WTC11 (cell line): Measurements from ENCODE around the gene ACTN1. TPM values are rescaled to one million over a fixed set of nuclear protein-coding genes. Genes with fewer than 3 reads are reported as not detected.

ENCODE experiments used
- ATAC-seq: fragments of 200-7000 bp; cut with Tn5 transposase; 2 replicates; pipeline ENCODE4 v1.10.0; 2021; ENCODE audit warnings: mild to moderate bottlenecking, moderate library complexity
- CTCF ChIA-PET: fragments of 300-600 bp; sonication (Branson Sonifier 250); formaldehyde crosslinking; loops from one replicate; lab custom pipeline; 2021; ENCODE audit warnings: antibody characterized with exemption; lab: Charles Lee
- POLR2A ChIA-PET: fragments of 350-600 bp; sonication (Branson Sonifier 250); formaldehyde crosslinking; loops from one replicate; lab custom pipeline; 2021; ENCODE audit warnings: antibody characterized with exemption; lab: Charles Lee
- DNase-seq: peaks from one replicate; pipeline ENCODE4 v3.0.0; 2021; ENCODE audit warnings: low spot score
- H3K27ac Mint-ChIP-seq: 2 replicates; pipeline ENCODE4 v1.8.0; 2021; ENCODE audit warnings: mixed read lengths
- H3K27me3 Mint-ChIP-seq: 2 replicates; pipeline ENCODE4 v1.8.0; 2021; ENCODE audit warnings: low read depth, mild to moderate bottlenecking, moderate library complexity, mixed read lengths
- H3K36me3 Mint-ChIP-seq: 2 replicates; pipeline ENCODE4 v1.8.0; 2021; ENCODE audit warnings: mixed read lengths
- H3K4me1 Mint-ChIP-seq: 2 replicates; pipeline ENCODE4 v1.8.0; 2022; ENCODE audit warnings: mixed read lengths
- H3K4me3 Mint-ChIP-seq: 2 replicates; pipeline ENCODE4 v1.8.0; 2021; ENCODE audit warnings: mild to moderate bottlenecking, moderate library complexity, mixed read lengths
- H3K9me3 Mint-ChIP-seq: 2 replicates; pipeline ENCODE4 v1.8.0; 2021; ENCODE audit warnings: mixed read lengths
- EMX1 ChIP-seq: fragments of 250-450 bp; sonication (Bioruptor Pico); IDR thresholded peaks from 2 replicates; pipeline ENCODE4 v1.8.0; 2021; ENCODE audit warnings: mild to moderate bottlenecking
- ETV6 ChIP-seq: sonication (generic); formaldehyde crosslinking; IDR thresholded peaks from 2 replicates; pipeline ENCODE4 v1.8.1; 2022; ENCODE audit warnings: mild to moderate bottlenecking, missing genetic modification reagents
- GRHL2 ChIP-seq: fragments of 250-450 bp; sonication (Bioruptor Pico); IDR thresholded peaks from 2 replicates; pipeline ENCODE4 v1.8.0; 2022; ENCODE audit warnings: mild to moderate bottlenecking, moderate library complexity; ENCODE audit not compliant: insufficient replicate concordance, severe bottlenecking
- NFE2L1 ChIP-seq: sonication (generic); formaldehyde crosslinking; IDR thresholded peaks from 2 replicates; pipeline ENCODE4 v1.8.1; 2023; ENCODE audit warnings: missing genetic modification reagents
- NR1H2 ChIP-seq: sonication (generic); formaldehyde crosslinking; IDR thresholded peaks from 2 replicates; pipeline ENCODE4 v1.9.0; 2021; ENCODE audit warnings: mild to moderate bottlenecking, moderate library complexity, missing genetic modification reagents
- OVOL2 ChIP-seq: fragments of 250-450 bp; sonication (Bioruptor Pico); IDR thresholded peaks from 2 replicates; pipeline ENCODE4 v1.9.0; 2021; ENCODE audit warnings: mild to moderate bottlenecking, borderline replicate concordance
- SP1 ChIP-seq: sonication (generic); formaldehyde crosslinking; conservative IDR thresholded peaks from 2 replicates; pipeline ENCODE4 v1.8.1; 2022; ENCODE audit warnings: missing genetic modification reagents
- total RNA-seq: library from RNA; stranded (reverse); gene quantifications from 3 replicates; pipeline ENCODE4 v1.2.3, GENCODE V29; 2021
- TF ChIP-seq, protein P1 (sequence below): sonication (generic); formaldehyde crosslinking; IDR thresholded peaks from 2 replicates; pipeline ENCODE4 v1.8.1; 2022; ENCODE audit warnings: low read depth, mild to moderate bottlenecking, moderate library complexity, missing genetic modification reagents, borderline replicate concordance
- TF ChIP-seq, protein P2 (sequence below): sonication (generic); formaldehyde crosslinking; IDR thresholded peaks from 2 replicates; pipeline ENCODE4 v1.8.1; 2023; ENCODE audit warnings: mild to moderate bottlenecking, missing genetic modification reagents
- TF ChIP-seq, protein P3 (sequence below): fragments of 250-450 bp; sonication (Bioruptor Pico); IDR thresholded peaks from 2 replicates; pipeline ENCODE4 v1.9.0; 2021; ENCODE audit warnings: moderate library complexity, mild to moderate bottlenecking, inconsistent platforms, borderline replicate concordance
- TF ChIP-seq, protein P4 (sequence below): sonication (generic); formaldehyde crosslinking; IDR thresholded peaks from 2 replicates; pipeline ENCODE4 v1.8.0; 2022; ENCODE audit warnings: mild to moderate bottlenecking, missing genetic modification reagents
- TF ChIP-seq, protein P5 (sequence below): fragments of 250-450 bp; sonication (Bioruptor Pico); IDR thresholded peaks from 2 replicates; pipeline ENCODE4 v1.9.0; 2021; ENCODE audit warnings: mild to moderate bottlenecking
- TF ChIP-seq, protein P6 (sequence below): fragments of 250-450 bp; sonication (Bioruptor Pico); IDR thresholded peaks from 2 replicates; pipeline ENCODE4 v2.1.2; 2022; ENCODE audit warnings: mild to moderate bottlenecking, moderate library complexity
- TF ChIP-seq, protein P7 (sequence below): sonication (generic); formaldehyde crosslinking; IDR thresholded peaks from 2 replicates; pipeline ENCODE4 v1.8.1; 2023; ENCODE audit warnings: mild to moderate bottlenecking, missing genetic modification reagents, moderate library complexity

The ACTN1 gene
- total RNA-seq, 1 experiment from 2014 or later: 196 TPM

GRCh38 chr14:68995731-68996130 lies 16.6 kb upstream of the ACTN1 start (continued):
- no peak for TF ChIP-seq OVOL2 (CRISPR knock-in tag)
- TF ChIP-seq, protein P1, sequence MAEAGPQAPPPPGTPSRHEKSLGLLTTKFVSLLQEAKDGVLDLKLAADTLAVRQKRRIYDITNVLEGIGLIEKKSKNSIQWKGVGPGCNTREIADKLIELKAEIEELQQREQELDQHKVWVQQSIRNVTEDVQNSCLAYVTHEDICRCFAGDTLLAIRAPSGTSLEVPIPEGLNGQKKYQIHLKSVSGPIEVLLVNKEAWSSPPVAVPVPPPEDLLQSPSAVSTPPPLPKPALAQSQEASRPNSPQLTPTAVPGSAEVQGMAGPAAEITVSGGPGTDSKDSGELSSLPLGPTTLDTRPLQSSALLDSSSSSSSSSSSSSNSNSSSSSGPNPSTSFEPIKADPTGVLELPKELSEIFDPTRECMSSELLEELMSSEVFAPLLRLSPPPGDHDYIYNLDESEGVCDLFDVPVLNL (CRISPR knock-in tag): no peak
- no peak for TF ChIP-seq EMX1 (CRISPR knock-in tag)
- TF ChIP-seq, protein P2, sequence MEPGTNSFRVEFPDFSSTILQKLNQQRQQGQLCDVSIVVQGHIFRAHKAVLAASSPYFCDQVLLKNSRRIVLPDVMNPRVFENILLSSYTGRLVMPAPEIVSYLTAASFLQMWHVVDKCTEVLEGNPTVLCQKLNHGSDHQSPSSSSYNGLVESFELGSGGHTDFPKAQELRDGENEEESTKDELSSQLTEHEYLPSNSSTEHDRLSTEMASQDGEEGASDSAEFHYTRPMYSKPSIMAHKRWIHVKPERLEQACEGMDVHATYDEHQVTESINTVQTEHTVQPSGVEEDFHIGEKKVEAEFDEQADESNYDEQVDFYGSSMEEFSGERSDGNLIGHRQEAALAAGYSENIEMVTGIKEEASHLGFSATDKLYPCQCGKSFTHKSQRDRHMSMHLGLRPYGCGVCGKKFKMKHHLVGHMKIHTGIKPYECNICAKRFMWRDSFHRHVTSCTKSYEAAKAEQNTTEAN (CRISPR knock-in tag): no peak
- no peak for TF ChIP-seq GRHL2 (CRISPR knock-in tag)
- TF ChIP-seq, all 79 proteins: peak for 0

GRCh38 chr14:68994056-68994455 lies 15.0 kb upstream of the ACTN1 start:
- POLR2A ChIA-PET: no interaction called here
- CTCF ChIA-PET: no interaction called here
- H3K36me3 Mint-ChIP-seq: no peaks in the 10 kb centered on the region
- H3K27ac Mint-ChIP-seq: no peak overlapping the region
- H3K4me1 Mint-ChIP-seq: peaks cover 20% of the 10 kb centered on the region
- DNase-seq (no peak), ATAC-seq (no peak)
- peaks cover 8% of the 10 kb centered on the region for H3K9me3 Mint-ChIP-seq
- H3K4me3 Mint-ChIP-seq: no peak overlapping the region
- TF ChIP-seq NR1H2 (no peak), NFE2L1 (CRISPR knock-in tag) (no peak)
- TF ChIP-seq, protein P3, sequence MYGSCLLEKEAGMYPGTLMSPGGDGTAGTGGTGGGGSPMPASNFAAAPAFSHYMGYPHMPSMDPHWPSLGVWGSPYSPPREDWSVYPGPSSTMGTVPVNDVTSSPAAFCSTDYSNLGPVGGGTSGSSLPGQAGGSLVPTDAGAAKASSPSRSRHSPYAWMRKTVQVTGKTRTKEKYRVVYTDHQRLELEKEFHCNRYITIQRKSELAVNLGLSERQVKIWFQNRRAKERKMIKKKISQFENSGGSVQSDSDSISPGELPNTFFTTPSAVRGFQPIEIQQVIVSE (CRISPR knock-in tag): no peak
- TF ChIP-seq, protein P4, sequence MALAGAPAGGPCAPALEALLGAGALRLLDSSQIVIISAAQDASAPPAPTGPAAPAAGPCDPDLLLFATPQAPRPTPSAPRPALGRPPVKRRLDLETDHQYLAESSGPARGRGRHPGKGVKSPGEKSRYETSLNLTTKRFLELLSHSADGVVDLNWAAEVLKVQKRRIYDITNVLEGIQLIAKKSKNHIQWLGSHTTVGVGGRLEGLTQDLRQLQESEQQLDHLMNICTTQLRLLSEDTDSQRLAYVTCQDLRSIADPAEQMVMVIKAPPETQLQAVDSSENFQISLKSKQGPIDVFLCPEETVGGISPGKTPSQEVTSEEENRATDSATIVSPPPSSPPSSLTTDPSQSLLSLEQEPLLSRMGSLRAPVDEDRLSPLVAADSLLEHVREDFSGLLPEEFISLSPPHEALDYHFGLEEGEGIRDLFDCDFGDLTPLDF (CRISPR knock-in tag): no peak
- H3K27me3 Mint-ChIP-seq: peaks cover 4% of the 10 kb centered on the region

GRCh38 chr14:68987653-68988036 lies 8.5 kb upstream of the ACTN1 start:
- no peaks in the 10 kb centered on the region for H3K27me3 Mint-ChIP-seq
- peak; percentile 39 for DNase-seq

More at GRCh38 chr14:68987653-68988036, 8.5 kb upstream of the ACTN1 start:
- peak; percentile 100 for ATAC-seq
- ChIA-PET POLR2A (interaction anchor here (1.0 to 2.9 kb wide), 2 partner anchors 8 to 10 kb away, joined by 4 to 13 read pairs; partner anchors contain the start of gene ACTN1), CTCF (interaction anchor here (1.1 kb wide), 1 partner anchor 76 kb away, joined by 3 read pairs; no protein-coding TSS in a partner anchor)
- H3K27ac Mint-ChIP-seq: no peak overlapping the region
- no peaks in the 10 kb centered on the region for H3K36me3 Mint-ChIP-seq
- TF ChIP-seq, protein P5, sequence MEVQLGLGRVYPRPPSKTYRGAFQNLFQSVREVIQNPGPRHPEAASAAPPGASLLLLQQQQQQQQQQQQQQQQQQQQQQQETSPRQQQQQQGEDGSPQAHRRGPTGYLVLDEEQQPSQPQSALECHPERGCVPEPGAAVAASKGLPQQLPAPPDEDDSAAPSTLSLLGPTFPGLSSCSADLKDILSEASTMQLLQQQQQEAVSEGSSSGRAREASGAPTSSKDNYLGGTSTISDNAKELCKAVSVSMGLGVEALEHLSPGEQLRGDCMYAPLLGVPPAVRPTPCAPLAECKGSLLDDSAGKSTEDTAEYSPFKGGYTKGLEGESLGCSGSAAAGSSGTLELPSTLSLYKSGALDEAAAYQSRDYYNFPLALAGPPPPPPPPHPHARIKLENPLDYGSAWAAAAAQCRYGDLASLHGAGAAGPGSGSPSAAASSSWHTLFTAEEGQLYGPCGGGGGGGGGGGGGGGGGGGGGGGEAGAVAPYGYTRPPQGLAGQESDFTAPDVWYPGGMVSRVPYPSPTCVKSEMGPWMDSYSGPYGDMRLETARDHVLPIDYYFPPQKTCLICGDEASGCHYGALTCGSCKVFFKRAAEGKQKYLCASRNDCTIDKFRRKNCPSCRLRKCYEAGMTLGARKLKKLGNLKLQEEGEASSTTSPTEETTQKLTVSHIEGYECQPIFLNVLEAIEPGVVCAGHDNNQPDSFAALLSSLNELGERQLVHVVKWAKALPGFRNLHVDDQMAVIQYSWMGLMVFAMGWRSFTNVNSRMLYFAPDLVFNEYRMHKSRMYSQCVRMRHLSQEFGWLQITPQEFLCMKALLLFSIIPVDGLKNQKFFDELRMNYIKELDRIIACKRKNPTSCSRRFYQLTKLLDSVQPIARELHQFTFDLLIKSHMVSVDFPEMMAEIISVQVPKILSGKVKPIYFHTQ (CRISPR knock-in tag): no peak
- TF ChIP-seq, protein P6, sequence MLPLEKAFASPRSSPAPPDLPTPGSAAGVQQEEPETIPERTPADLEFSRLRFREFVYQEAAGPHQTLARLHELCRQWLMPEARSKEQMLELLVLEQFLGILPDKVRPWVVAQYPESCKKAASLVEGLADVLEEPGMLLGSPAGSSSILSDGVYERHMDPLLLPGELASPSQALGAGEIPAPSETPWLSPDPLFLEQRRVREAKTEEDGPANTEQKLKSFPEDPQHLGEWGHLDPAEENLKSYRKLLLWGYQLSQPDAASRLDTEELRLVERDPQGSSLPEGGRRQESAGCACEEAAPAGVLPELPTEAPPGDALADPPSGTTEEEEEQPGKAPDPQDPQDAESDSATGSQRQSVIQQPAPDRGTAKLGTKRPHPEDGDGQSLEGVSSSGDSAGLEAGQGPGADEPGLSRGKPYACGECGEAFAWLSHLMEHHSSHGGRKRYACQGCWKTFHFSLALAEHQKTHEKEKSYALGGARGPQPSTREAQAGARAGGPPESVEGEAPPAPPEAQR (CRISPR knock-in tag): no peak
- TF ChIP-seq, protein P7, sequence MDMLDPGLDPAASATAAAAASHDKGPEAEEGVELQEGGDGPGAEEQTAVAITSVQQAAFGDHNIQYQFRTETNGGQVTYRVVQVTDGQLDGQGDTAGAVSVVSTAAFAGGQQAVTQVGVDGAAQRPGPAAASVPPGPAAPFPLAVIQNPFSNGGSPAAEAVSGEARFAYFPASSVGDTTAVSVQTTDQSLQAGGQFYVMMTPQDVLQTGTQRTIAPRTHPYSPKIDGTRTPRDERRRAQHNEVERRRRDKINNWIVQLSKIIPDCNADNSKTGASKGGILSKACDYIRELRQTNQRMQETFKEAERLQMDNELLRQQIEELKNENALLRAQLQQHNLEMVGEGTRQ (CRISPR knock-in tag): no peak
- TF ChIP-seq SP1 (CRISPR knock-in tag): no peak
- TF ChIP-seq ETV6 (CRISPR knock-in tag): no peak
- no peak overlapping the region for H3K4me3 Mint-ChIP-seq
- peaks cover 30% of the 10 kb centered on the region for H3K4me1 Mint-ChIP-seq
- peaks cover 3% of the 10 kb centered on the region; the same call in 1 of the 2 replicates for H3K9me3 Mint-ChIP-seq
